NCI-H2196 (cell line): Measurements from ENCODE around the gene CYTH1.

Experiments
- DNase-seq: peaks from one replicate; lab custom pipeline; 2025; ENCODE audit not compliant: unreplicated experiment; lab: John Stamatoyannopoulos, UW

Gene CYTH1

DNA sequence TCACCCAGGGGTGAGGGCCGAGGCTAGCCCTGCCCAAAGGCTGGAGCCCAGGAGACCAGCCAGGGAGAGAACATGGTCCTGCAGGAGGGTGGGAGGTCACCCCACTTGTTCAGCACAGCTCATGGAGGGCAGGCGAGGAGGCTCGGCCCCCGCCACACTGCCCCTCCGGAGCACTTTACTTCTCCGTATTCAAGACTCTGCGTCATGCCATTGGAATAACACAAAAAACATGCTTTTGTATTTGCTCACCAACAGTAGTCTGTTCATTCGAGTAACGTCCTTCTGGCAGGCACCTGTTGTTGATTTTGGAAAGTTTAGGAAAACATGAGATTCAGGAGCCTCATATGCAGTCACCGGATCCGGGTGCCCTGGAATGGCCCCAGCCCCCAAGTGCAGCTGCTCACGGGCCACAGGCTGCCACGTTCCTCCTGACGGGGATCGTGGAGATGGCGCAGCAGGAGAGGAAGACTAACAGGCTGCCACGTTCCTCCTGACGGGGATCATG is 123.7 kb downstream of the CYTH1 start:
- no peak for DNase-seq

GRCh38 chr17:78655251-78655940 is 126.7 kb downstream of the CYTH1 start:
- no peak for DNase-seq

- no peak for DNase-seq
These were observed 127.7 kb downstream of the CYTH1 start for GRCh38 chr17:78654325-78654724.

DNA sequence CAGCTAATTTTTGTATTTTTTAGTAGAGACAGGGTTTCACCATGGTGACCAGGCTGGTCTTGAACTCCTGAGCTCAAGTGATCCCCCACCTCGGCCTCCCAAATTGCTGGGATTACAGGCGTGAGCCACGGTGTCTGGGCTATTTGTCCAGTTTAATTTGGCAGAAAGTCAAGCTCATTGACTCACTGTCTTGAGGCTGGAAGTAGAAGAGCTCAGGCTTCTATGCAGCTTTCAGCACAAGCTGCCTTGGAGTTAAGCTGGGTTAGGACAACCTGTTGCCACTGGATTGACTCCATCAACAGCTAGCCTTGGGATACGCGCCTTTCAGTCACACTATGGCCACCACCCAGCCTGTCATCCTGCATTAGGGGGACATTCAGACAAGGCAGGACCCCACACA is 128.7 kb downstream of the CYTH1 start:
- no peak for DNase-seq

GRCh38 chr17:78652913-78653312 is 129.2 kb downstream of the CYTH1 start:
- DNase-seq: no peak

GRCh38 chr17:78652024-78652423 is 130.0 kb downstream of the CYTH1 start:
- no peak for DNase-seq

GRCh38 chr17:78651554-78651953 is 130.5 kb downstream of the CYTH1 start:
- DNase-seq: no peak

DNA sequence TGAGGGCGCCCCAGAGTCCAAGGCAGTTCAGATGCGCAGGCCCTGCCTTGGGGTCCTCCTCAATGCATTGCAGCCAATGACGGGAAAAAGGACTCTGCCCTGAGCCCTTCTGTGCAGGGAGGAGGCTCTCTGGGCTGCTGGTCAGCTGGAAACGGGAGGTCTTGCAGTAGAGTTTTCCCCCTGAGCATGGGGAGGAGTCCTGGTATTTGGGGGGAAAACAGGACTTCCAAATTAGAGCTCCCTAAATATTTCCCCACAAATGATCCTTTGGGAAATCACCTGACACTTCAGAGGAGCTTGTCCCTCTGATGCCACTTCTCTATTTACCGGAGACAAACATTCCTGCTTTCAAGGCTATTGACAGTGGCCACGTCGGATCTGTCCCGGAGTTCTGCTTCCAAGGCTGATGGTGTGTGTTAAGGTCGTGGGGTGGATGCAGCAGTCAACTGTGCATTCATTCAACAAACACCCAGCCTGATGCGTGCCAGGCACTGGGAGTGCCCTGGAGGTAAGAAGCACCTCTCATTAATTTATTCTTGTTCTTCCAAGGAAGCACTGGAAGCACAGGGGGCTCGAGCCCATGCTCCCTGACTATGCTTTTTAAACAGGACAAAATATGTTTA is 131.9 kb downstream of the CYTH1 start:
- DNase-seq: no peak

DNA sequence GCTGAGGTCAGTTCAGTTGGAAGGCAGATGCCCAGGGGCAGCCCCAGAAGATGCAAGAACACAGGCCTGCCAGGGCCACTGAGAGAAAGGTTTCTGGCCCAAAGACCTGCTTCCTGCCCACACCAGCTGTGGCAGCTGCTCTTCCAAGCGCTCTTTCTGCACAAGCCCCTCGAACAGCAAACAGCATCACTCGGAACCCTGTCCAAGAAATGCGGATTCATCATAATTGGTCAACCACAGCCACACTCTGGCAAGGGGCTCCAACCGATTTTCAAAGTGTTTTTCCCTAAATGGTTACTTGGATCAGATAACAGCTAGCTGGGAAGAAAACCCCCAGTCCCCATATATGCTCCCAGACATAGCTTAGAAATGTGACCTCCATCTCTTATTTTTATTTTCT is 133.8 kb downstream of the CYTH1 start:
- DNase-seq: no peak

DNA sequence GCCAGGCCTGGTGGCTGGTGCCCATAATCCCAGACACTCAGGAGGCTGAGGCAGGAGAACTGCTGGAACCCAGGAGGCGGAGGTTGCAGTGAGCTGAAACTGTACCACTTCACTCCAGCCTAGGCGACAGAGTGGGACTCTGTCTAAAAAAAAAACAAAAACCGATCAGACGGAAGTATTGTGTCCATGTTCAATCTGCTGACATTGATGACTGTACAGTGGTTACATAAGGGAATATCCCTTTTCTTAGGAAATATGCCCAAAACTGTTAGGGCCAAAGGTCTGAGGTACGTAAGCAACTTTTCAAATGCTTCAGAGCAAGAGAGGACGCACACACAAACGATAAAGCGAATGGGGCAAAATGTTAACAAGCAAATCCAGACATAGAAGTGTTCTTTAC is 135.0 kb downstream of the CYTH1 start:
- DNase-seq: no peak

GRCh38 chr17:78645421-78646295 is 136.4 kb downstream of the CYTH1 start:
- DNase-seq: no peak

- no peak for DNase-seq
These were observed 137.1 kb downstream of the CYTH1 start for GRCh38 chr17:78644931-78645351.

DNA sequence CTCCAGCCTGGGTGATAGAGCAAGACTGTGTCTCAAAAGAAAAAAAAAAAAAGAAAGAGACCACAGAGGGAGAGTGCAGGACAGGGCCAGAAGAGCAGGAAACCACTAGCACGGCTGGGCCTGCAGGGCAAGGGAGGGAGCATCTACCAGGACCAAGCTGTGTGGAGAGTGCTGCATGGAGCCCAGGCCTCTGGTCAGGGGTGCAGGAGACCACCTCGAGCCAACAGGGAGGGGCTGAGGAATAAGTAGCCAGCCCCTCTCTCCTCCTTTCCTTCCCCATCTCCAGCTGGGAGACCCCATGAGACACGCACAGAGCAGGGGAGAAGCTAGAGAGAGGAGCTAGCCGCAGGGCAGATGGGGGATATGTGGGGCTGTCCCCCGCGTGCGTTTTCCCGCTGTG is 137.8 kb downstream of the CYTH1 start:
- DNase-seq: no peak

GRCh38 chr17:78643326-78643725 is 138.7 kb downstream of the CYTH1 start:
- no peak for DNase-seq

DNA sequence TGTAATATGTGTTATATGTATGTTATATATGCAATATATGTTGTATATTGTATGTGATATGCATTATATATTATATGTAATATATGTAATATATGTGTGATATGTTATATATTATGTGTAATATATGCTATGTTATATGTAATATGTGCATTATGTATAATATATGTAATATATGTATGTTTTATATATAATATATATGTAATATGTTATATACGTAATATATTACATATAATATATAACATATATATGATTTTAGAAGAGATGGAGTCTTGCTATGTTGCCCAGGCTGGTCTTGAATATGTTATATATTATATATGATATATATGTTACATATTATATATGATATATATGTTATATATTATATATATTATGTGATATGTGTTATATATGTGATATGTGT is 139.4 kb downstream of the CYTH1 start:
- no peak for DNase-seq

GRCh38 chr17:78641666-78642065 is 140.4 kb downstream of the CYTH1 start:
- no peak for DNase-seq

DNA sequence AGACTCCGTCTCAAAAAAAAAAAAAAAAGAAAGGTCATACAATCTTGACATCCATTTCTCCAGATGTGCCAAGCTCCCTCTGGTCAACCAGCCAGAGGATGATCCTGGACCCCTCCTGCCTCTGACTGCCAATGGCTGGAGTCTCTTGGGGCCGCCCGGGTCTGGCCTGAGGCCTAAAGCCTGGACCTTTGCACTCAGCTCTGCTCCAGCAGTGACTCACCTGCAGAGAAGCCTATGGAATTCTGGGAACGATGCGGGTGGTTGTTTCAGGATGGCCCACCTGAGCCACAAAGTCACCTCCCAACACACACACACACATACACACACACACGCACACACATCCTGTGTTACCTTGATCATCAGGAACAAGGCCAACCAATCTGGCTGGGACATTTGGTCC is 140.8 kb downstream of the CYTH1 start:
- no peak for DNase-seq

GRCh38 chr17:78640700-78641099 is 141.4 kb downstream of the CYTH1 start:
- no peak for DNase-seq

DNA sequence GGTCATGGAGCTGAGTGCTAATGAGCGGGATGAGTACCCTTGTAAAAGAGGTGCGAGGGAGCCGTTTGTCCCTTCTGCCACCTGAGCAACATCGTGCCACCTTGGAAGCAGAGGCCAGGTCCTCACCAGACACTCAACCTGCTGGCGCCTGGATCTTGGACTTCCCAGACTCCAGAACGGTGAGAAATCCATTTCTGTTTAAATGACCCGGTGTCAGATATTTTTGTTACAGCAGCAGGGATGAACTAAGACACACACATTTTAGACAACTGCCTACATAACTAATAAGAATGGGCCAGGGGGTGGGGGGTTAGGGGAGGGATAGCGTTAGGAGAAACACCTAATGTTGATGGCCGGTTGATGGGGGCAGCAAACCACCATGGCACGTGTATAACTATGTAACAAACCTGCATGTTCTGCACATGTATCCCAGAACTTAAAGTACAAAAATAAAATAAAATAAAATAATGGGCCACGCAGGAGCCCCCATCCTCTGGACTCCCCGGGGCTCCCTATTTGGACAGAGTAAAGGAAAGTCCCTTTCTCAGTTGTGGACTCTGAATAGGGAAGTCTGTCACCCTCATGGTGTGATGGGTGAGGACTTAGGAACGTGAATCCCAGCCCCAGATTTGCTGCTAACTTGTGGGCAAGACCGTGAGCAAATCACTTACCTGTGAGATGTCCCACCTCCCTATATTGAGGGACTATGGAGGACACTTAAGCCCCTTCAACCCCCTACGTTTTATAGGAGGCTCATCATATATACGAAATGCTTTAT is 144.2 kb downstream of the CYTH1 start:
- DNase-seq: no peak

- no peak for DNase-seq
These were observed 144.9 kb downstream of the CYTH1 start for GRCh38 chr17:78637146-78637545.

DNA sequence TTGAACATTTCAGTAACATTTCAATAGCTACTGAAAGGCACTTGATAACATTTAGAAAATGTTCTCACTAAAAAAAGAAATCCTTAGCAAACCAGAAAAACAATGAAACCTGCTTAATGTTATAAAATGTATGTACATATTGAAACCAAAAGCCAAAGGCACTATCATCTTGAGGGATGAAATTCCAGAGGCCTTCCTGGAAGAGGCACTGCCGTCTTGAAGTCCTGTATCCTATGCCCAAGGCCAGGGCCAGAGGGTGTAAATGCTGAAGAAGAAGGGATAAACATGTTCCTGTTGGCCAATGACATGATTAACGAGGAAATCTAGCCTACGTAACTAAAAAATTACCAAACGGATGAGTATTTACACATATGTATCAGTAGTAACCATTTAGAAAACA is 147.9 kb downstream of the CYTH1 start:
- DNase-seq: no peak
